Brain pericyte (primary cell): ENCODE results near the gene MDM2.

Experiments
- DNase-seq: peaks from one replicate; pipeline ENCODE4 v3.0.0-alpha.2; 2012; ENCODE audit warnings: low read depth, low spot score

The MDM2 gene

DNA sequence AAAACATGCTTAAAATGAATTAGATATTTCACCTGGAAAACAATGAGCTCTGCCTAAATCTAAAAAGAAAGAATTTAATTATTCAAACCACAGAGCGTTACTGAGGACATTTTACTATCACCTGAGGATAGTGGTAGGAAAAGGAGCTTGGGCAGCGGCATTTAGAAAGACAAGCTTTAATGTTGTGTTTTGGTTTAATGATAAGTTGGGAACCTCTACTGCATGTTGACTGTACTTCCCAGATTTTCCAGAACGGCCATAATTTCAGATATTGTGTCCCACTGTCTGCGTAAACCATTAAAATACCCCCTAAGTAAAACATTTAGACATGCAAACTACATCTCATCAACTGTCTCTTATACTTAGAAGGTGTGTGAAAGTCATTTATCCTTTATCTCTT is 69.6 kb downstream of the MDM2 start:
- no peak for DNase-seq

GRCh38 chr12:68878283-68878682 is 70.3 kb downstream of the MDM2 start:
- no peak for DNase-seq

GRCh38 chr12:68878846-68879245 is 70.9 kb downstream of the MDM2 start:
- no peak for DNase-seq

- no peak for DNase-seq
These were observed 72.8 kb downstream of the MDM2 start for GRCh38 chr12:68880660-68881325.

GRCh38 chr12:68882251-68882964 is 74.4 kb downstream of the MDM2 start:
- DNase-seq, result no peak

DNA sequence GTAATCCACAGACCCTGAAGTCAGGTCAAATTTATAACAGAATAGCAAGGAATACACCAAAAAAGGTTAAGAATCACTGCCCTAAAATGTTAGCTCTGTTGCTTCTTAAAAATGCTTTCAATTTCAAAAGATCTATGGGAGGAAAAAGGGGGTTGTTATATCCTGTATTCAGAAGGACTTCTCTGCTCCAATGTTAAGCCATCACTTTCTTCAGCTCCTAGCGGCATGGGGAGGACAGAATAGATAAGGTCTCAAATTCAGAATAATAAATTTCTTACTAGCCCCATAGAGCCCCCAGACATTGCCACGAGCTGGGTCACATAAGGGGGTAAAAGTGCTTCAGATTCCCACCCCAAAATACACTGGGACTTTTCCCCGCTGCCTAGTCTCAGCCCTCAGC is 75.2 kb downstream of the MDM2 start:
- no peak for DNase-seq

- DNase-seq, result no peak
These were observed 76.3 kb downstream of the MDM2 start for GRCh38 chr12:68884251-68884650.

DNA sequence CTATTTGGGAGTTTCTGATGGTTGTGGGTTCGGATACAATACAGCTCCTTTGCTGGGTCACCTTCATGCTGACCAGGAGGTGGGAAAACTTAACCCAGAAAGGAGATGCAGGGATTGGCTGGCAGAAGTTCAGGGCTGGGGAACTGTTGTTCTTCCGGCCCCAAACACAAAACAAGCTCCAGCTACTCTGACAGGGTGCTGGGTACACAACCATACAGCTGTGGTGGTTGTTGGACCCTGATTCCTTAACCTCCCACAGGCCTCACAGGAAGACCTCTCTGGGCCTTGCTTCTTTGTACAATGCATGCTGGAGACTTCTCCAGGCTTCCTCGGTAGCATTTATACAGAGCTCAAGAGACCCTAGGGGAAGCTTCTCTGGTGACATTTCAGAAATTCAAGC is 77.4 kb downstream of the MDM2 start:
- DNase-seq, result no peak

GRCh38 chr12:68886636-68887572 is 78.9 kb downstream of the MDM2 start:
- no peak for DNase-seq

GRCh38 chr12:68887641-68888040 is 79.7 kb downstream of the MDM2 start:
- no peak for DNase-seq

DNA sequence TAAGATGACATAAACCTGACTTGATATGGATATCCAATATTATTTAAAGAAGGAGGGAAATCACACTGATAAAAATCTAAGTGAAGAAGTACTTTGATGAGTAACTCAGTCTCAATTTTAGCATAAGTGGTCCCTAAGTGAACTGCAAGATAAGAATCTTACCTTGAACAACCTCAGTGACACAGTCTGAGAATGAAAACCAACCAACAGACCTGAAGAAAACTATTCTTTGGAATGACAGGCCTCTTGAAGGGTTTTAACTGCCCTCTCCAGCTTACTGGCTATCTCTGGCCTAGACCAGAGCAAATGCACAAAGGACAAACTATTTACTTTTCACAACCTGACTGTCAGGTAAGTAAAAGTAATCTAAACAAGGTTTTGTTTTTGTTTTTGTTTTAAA is 80.3 kb downstream of the MDM2 start:
- DNase-seq, result no peak

GRCh38 chr12:68890701-68891113 is 82.7 kb downstream of the MDM2 start:
- DNase-seq, result no peak

GRCh38 chr12:68891141-68891540 is 83.2 kb downstream of the MDM2 start:
- no peak for DNase-seq

- DNase-seq, result no peak
These were observed 85.2 kb downstream of the MDM2 start for GRCh38 chr12:68893201-68893600.

- no peak for DNase-seq
These were observed 85.8 kb downstream of the MDM2 start for GRCh38 chr12:68893741-68894140.

DNA sequence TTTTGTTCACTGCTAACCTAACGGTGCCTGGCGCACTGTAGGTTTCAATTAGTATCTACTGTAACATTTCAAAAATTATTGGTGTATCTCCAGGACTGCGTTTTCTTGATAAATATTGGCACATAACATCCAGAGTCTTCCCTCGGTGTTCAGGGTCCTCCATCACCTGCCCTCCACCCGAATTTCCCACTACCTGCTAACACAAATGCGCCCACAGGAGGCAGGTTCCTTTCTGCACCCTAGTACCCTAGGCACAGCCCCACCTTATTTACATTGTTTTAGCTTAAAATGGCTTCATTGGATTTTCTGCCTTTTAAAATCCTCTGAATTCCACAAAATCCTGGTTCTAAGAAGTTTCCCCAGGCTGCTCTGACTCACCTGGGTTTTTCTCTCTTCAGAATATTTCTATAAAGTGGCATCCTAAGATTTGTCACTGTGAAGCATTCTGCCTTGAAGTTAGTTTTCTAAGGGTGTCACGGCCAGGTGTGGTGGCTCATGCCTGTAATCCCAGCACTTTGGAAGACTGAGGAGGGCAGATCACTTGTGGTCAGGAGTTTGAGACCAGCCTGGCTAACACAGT is 86.4 kb downstream of the MDM2 start:
- DNase-seq, result no peak

DNA sequence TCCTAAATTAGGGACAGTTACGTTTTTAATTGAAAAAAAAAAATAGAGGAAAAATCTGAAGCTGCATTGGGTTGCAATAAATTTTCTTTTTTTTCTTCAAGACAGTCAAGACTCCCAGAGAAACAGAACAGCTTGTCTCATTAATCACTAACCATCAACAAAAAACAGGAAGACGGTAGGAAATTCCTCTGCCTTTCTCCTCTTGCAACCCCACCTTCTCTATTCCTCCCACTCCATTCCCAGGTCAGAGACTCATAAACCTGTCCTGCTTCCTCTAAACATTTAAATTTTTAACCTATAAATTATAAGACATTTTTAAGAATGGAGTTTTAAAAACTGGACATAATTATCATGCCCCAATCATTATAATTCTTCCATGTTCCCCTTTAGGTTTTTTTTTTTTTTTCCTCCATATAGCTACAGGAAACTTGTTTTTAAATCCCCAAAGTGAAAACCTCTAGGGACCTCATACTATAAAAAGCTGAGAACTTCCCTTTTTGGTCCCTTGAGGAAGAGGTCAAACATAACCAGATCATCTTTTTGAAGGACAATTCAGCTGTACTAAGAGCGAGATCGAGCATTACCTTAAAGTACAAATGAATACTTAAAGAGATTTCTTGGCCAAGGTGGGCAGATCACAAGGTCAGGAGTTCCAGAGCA is 89.0 kb downstream of the MDM2 start:
- DNase-seq, result no peak

DNA sequence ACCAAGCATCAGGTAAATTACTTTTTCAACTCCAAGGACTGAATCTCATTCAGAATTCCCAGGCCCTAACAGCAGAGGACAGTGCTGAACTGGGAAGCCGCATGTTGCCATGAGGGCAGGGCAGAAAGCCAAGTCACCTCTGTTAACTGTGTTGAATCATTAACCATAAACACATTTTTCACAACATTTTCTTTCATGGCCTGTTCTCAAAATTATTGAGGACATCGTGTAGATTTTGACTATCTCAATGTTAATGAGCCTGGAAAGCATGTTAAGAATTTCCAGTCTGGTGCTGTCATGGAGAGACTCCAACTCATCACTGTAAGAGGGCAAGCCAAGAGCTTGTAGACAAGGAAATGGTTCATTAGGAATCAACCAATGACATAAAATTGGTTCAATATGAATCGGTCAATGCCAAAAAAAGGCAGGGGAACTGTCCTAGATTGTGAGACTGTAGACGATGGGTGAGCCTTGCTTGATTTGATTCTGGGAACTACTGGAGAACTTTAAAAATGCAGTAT is 91.3 kb downstream of the MDM2 start:
- no peak for DNase-seq

DNA sequence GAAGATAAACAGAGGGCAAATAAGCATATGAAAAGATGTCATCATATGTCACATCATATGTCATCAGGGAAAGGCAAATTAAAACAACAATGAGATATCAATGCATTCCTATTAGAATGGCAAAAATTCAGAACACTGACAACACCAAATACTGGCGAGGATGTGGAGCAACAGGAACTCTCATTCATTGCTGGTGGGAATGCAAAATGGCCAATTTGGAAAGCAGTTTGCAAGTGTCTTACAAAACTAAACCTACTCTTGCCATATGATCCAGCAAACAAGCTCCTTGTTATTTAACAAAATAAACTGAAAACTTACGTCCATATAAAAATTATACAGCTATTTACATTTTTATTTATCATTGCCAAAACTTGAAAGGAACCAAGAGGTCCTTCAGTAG is 92.3 kb downstream of the MDM2 start:
- no peak for DNase-seq
